ENCODE measurements around the gene CASP9. TPM values are rescaled to one million over a fixed set of nuclear protein-coding genes. Genes with fewer than 3 reads are reported as not detected.
"Not testable (repeated sequence)": the region's sequence is repeated elsewhere in the genome, so short reads cannot be mapped to it uniquely, and the experiment has no call there.

Gene CASP9
- total and polyA plus RNA-seq, 2 experiments from 2014 or later, result 14.2 to 17.1 TPM

DNA sequence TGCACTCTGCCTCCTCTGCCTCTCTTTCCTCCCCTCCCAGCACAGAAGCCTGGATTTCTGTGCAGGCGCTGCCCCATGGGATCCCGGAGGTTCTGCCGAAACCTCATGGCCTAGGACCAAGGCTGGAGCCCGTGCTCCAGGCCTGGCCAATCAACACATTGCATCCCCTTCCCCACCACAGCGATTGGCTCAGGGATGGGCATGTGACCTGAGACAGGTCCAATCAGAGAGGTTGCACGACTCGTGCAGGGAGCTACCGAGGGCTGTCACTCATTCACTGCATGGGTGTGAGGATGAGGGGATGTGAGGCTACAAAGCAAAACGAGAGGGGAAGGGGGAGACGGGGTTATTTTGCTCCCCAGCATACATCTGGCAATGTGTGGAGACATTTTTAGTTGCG, 51.4 kb downstream of the CASP9 start:
- Histone ChIP-seq H3K4me3 (no peak overlapping the region), H3K9me3 (ENCODE audit: low read depth) (no peaks in the 10 kb centered on the region), H3K27ac (no peak overlapping the region), H3K79me2 (no peaks in the 10 kb centered on the region), H2AFZ (no peak overlapping the region), H3K4me2 (no peak overlapping the region), H3K36me3 (replicated peaks; ENCODE audit: insufficient read depth, low read depth) (no peaks in the 10 kb centered on the region), H3K4me1 (ENCODE audit: insufficient read depth) (peaks cover 3% of the 10 kb centered on the region), H3K9me2 (replicated peaks; ENCODE audit: insufficient read depth) (no peaks in the 10 kb centered on the region), H4K20me1 (ENCODE audit: insufficient read depth, poor library complexity, severe bottlenecking) (no peaks in the 10 kb centered on the region), H3K27me3 (no peaks in the 10 kb centered on the region)
- WGBS (ENCODE audit: low lambda C conversion rate, missing lambda C conversion rate), result 93% methylated on average over 11 of the region's 11 CpGs
- no peak for DNase-seq (ENCODE audit: low spot score)
- TF ChIP-seq EZH2 (IDR thresholded peaks at IDR 0.05; ENCODE audit: borderline replicate concordance) (no peak), EZH2phosphoT487 (IDR thresholded peaks at IDR 0.05; ENCODE audit: low read depth, severe bottlenecking, unreplicated experiment) (no peak), CTCF (IDR thresholded peaks at IDR 0.05; ENCODE audit: poor library complexity) (no peak)

- WGBS (ENCODE audit: low lambda C conversion rate, missing lambda C conversion rate), result 80% methylated on average over 6 of the region's 6 CpGs
- not testable (repeated sequence) for H3K4me1 ChIP-seq (ENCODE audit: insufficient read depth); H3K4me3 ChIP-seq; H3K4me2 ChIP-seq; H3K27me3 ChIP-seq; H3K27ac ChIP-seq; H3K79me2 ChIP-seq; H3K9me2 ChIP-seq (replicated peaks; ENCODE audit: insufficient read depth); H4K20me1 ChIP-seq (ENCODE audit: insufficient read depth, poor library complexity, severe bottlenecking); H2AFZ ChIP-seq; H3K9me3 ChIP-seq (ENCODE audit: low read depth); DNase-seq (ENCODE audit: low spot score); H3K36me3 ChIP-seq (replicated peaks; ENCODE audit: insufficient read depth, low read depth)
Measured at GRCh38 chr1:15471723-15472122, 52.3 kb downstream of the CASP9 start.

DNA sequence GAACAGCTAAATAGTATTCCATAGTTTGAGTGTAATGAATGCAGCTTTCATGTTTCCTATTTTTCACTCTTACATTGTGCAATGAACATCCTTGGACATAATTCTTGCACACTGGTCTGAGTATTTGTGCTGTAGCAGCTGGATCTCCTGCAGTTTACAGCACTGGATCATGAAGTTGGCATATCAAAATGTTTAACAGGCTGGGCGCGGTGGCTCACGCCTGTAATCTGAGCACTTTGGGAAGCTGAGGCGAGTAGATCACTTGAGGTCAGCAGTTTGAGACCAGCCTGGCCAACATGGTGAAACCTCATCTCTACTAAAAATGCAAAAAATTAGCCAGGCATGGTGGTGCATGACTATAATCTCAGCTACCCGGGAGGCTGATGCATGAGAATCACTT, 52.9 kb downstream of the CASP9 start:
- WGBS (ENCODE audit: low lambda C conversion rate, missing lambda C conversion rate), result 90% methylated on average over 5 of the region's 5 CpGs
- not testable (repeated sequence) for H3K4me1 ChIP-seq (ENCODE audit: insufficient read depth)

GRCh38 chr1:15469821-15470448, 54.1 kb downstream of the CASP9 start:
- not testable (repeated sequence) for DNase-seq (ENCODE audit: low spot score)
- 91% methylated on average over 9 of the region's 9 CpGs for WGBS (ENCODE audit: low lambda C conversion rate, missing lambda C conversion rate)

More for the DNA sequence above, 52.9 kb downstream of the CASP9 start:
- not testable (repeated sequence) for H3K79me2 ChIP-seq; H3K36me3 ChIP-seq (replicated peaks; ENCODE audit: insufficient read depth, low read depth); H3K9me3 ChIP-seq (ENCODE audit: low read depth); H3K4me3 ChIP-seq; H3K27me3 ChIP-seq; H4K20me1 ChIP-seq (ENCODE audit: insufficient read depth, poor library complexity, severe bottlenecking); H2AFZ ChIP-seq; H3K4me2 ChIP-seq; DNase-seq (ENCODE audit: low spot score); H3K27ac ChIP-seq; H3K9me2 ChIP-seq (replicated peaks; ENCODE audit: insufficient read depth)

GRCh38 chr1:15469361-15469760, 54.7 kb downstream of the CASP9 start:
- Histone ChIP-seq H3K4me1 (ENCODE audit: insufficient read depth) (no peaks in the 10 kb centered on the region), H3K9me3 (ENCODE audit: low read depth) (no peaks in the 10 kb centered on the region), H3K36me3 (replicated peaks; ENCODE audit: insufficient read depth, low read depth) (no peaks in the 10 kb centered on the region), H3K27me3 (no peaks in the 10 kb centered on the region), H3K4me3 (no peak overlapping the region), H3K4me2 (no peak overlapping the region), H3K27ac (no peak overlapping the region), H3K79me2 (no peaks in the 10 kb centered on the region), H4K20me1 (ENCODE audit: insufficient read depth, poor library complexity, severe bottlenecking) (no peaks in the 10 kb centered on the region), H3K9me2 (replicated peaks; ENCODE audit: insufficient read depth) (no peaks in the 10 kb centered on the region), H2AFZ (no peak overlapping the region)
- TF ChIP-seq EZH2phosphoT487 (IDR thresholded peaks at IDR 0.05; ENCODE audit: low read depth, severe bottlenecking, unreplicated experiment), result no peak
- TF ChIP-seq EZH2 (IDR thresholded peaks at IDR 0.05; ENCODE audit: borderline replicate concordance), result no peak
- no peak for TF ChIP-seq CTCF (IDR thresholded peaks at IDR 0.05; ENCODE audit: poor library complexity)
- no peak for DNase-seq (ENCODE audit: low spot score)
- 83% methylated on average over 3 of the region's 3 CpGs for WGBS (ENCODE audit: low lambda C conversion rate, missing lambda C conversion rate)

More at GRCh38 chr1:15469821-15470448, 54.1 kb downstream of the CASP9 start:
- H4K20me1 ChIP-seq (ENCODE audit: insufficient read depth, poor library complexity, severe bottlenecking); H3K4me3 ChIP-seq; H3K4me2 ChIP-seq; H3K36me3 ChIP-seq (replicated peaks; ENCODE audit: insufficient read depth, low read depth); H2AFZ ChIP-seq; H3K9me2 ChIP-seq (replicated peaks; ENCODE audit: insufficient read depth); H3K9me3 ChIP-seq (ENCODE audit: low read depth); H3K27ac ChIP-seq; H3K79me2 ChIP-seq; H3K27me3 ChIP-seq; H3K4me1 ChIP-seq (ENCODE audit: insufficient read depth): not testable (repeated sequence)
